ENCODE data around the gene SPTA1. TPM values are rescaled to one million over a fixed set of nuclear protein-coding genes. Genes with fewer than 3 reads are reported as not detected.

SPTA1 gene
- total RNA-seq, 1 donor from 2014 or later, result not detected

- no peak for DNase-seq (ENCODE audit: low spot score)
- Mint-ChIP-seq H3K27me3 (ENCODE audit: low read depth) (no peaks in the 10 kb centered on the region), H3K9me3 (ENCODE audit: low read depth) (no peaks in the 10 kb centered on the region), H3K27ac (ENCODE audit: unreplicated experiment) (no peak overlapping the region), H3K4me3 (ENCODE audit: unreplicated experiment) (no peak overlapping the region), H3K4me1 (ENCODE audit: low read depth) (no peaks in the 10 kb centered on the region), H3K36me3 (ENCODE audit: low read depth) (no peaks in the 10 kb centered on the region)
- TF ChIP-seq CTCF (IDR thresholded peaks at IDR 0.05), result no peak
These were observed 12.2 kb downstream of the SPTA1 start for GRCh38 chr1:158674302-158674701.

- Mint-ChIP-seq H3K4me3 (ENCODE audit: unreplicated experiment) (no peak overlapping the region), H3K27me3 (ENCODE audit: low read depth) (peaks cover 8% of the 10 kb centered on the region), H3K36me3 (ENCODE audit: low read depth) (no peaks in the 10 kb centered on the region), H3K27ac (ENCODE audit: unreplicated experiment) (no peak overlapping the region), H3K9me3 (ENCODE audit: low read depth) (no peaks in the 10 kb centered on the region), H3K4me1 (ENCODE audit: low read depth) (no peaks in the 10 kb centered on the region)
- TF ChIP-seq CTCF (IDR thresholded peaks at IDR 0.05), result no peak
- DNase-seq (ENCODE audit: low spot score), result no peak
These were observed 20.5 kb downstream of the SPTA1 start for GRCh38 chr1:158666037-158666436.

- no peaks in the 10 kb centered on the region for H3K36me3 Mint-ChIP-seq (ENCODE audit: low read depth)
- no peak for DNase-seq (ENCODE audit: low spot score)
- H3K4me3 Mint-ChIP-seq (ENCODE audit: unreplicated experiment), result no peak overlapping the region
- TF ChIP-seq CTCF (IDR thresholded peaks at IDR 0.05), result no peak
- no peak overlapping the region for H3K27ac Mint-ChIP-seq (ENCODE audit: unreplicated experiment)
- no peaks in the 10 kb centered on the region for H3K27me3 Mint-ChIP-seq (ENCODE audit: low read depth)
- no peaks in the 10 kb centered on the region for H3K9me3 Mint-ChIP-seq (ENCODE audit: low read depth)
- H3K4me1 Mint-ChIP-seq (ENCODE audit: low read depth), result no peaks in the 10 kb centered on the region
These were observed 31.9 kb downstream of the SPTA1 start for GRCh38 chr1:158654571-158654970.

GRCh38 chr1:158654086-158654485 is 32.4 kb downstream of the SPTA1 start:
- Mint-ChIP-seq H3K27me3 (ENCODE audit: low read depth) (no peaks in the 10 kb centered on the region), H3K9me3 (ENCODE audit: low read depth) (no peaks in the 10 kb centered on the region), H3K27ac (ENCODE audit: unreplicated experiment) (no peak overlapping the region), H3K4me3 (ENCODE audit: unreplicated experiment) (no peak overlapping the region), H3K4me1 (ENCODE audit: low read depth) (no peaks in the 10 kb centered on the region), H3K36me3 (ENCODE audit: low read depth) (no peaks in the 10 kb centered on the region)
- DNase-seq (ENCODE audit: low spot score), result no peak
- TF ChIP-seq CTCF (IDR thresholded peaks at IDR 0.05), result no peak

- no peaks in the 10 kb centered on the region for H3K36me3 Mint-ChIP-seq (ENCODE audit: low read depth)
- no peaks in the 10 kb centered on the region for H3K27me3 Mint-ChIP-seq (ENCODE audit: low read depth)
- H3K4me3 Mint-ChIP-seq (ENCODE audit: unreplicated experiment), result no peak overlapping the region
- no peak overlapping the region for H3K27ac Mint-ChIP-seq (ENCODE audit: unreplicated experiment)
- H3K9me3 Mint-ChIP-seq (ENCODE audit: low read depth), result no peaks in the 10 kb centered on the region
- no peak for DNase-seq (ENCODE audit: low spot score)
- no peak for TF ChIP-seq CTCF (IDR thresholded peaks at IDR 0.05)
- H3K4me1 Mint-ChIP-seq (ENCODE audit: low read depth), result no peaks in the 10 kb centered on the region
These were observed 33.7 kb downstream of the SPTA1 start for GRCh38 chr1:158652721-158653334.
